ENCODE measurements around the gene JSRP1. TPM values are rescaled to one million over a fixed set of nuclear protein-coding genes. Genes with fewer than 3 reads are reported as not detected.

Gene JSRP1
- total RNA-seq, 2 experiments from 2014 or later, result 1.1 to 1.4 TPM

GRCh38 chr19:2235381-2236063 is 20.7 kb downstream of the JSRP1 start:
- H3K27me3 Mint-ChIP-seq, result no peaks in the 10 kb centered on the region
- POLR2A ChIA-PET, result interaction anchor here (0.6 to 1.7 kb wide), 10 partner anchors 34 to 234 kb away, joined by 3 to 5 read pairs (median 4); partner anchors contain the start of genes LSM7, PEAK3, SPPL2B and TIMM13
- peaks cover 38% of the 10 kb centered on the region for H3K4me1 Mint-ChIP-seq
- H3K9me3 Mint-ChIP-seq, result no peaks in the 10 kb centered on the region
- peak overlapping the region; percentile 89 for H3K27ac Mint-ChIP-seq
- peak overlapping the region; percentile 100 for H3K4me3 Mint-ChIP-seq
- DNase-seq (no peak), ATAC-seq (ENCODE audit: low read depth) (peak; percentile 5)
- peaks cover 21% of the 10 kb centered on the region for H3K36me3 Mint-ChIP-seq

- POLR2A ChIA-PET, result interaction anchor here (1.2 to 1.7 kb wide), 3 partner anchors 94 to 193 kb away, joined by 4 to 5 read pairs (median 5); partner anchors contain the start of genes LSM7, SPPL2B and TIMM13
- Mint-ChIP-seq H3K27me3 (no peaks in the 10 kb centered on the region), H3K27ac (peak overlapping the region; percentile 89), H3K4me1 (peaks cover 34% of the 10 kb centered on the region), H3K4me3 (peak overlapping the region; percentile 100), H3K9me3 (no peaks in the 10 kb centered on the region), H3K36me3 (peaks cover 18% of the 10 kb centered on the region)
- DNase-seq, result no peak
- ATAC-seq (ENCODE audit: low read depth), result no peak
These were observed 21.2 kb downstream of the JSRP1 start for GRCh38 chr19:2234996-2235380.

GRCh38 chr19:2233601-2234280 is 22.5 kb downstream of the JSRP1 start:
- POLR2A ChIA-PET, result interaction anchor here (0.6 to 1.2 kb wide), 4 partner anchors 56 to 336 kb away, joined by 3 read pairs; partner anchors contain the start of gene LSM7
- H3K36me3 Mint-ChIP-seq, result peaks cover 15% of the 10 kb centered on the region
- no peak for DNase-seq
- H3K9me3 Mint-ChIP-seq, result no peaks in the 10 kb centered on the region
- peak overlapping the region; percentile 63 for H3K27ac Mint-ChIP-seq
- peaks cover 28% of the 10 kb centered on the region for H3K4me1 Mint-ChIP-seq
- ATAC-seq (ENCODE audit: low read depth), result no peak
- peak overlapping the region; percentile 100 for H3K4me3 Mint-ChIP-seq
- no peaks in the 10 kb centered on the region for H3K27me3 Mint-ChIP-seq

GRCh38 chr19:2232286-2233151 is 23.7 kb downstream of the JSRP1 start:
- DNase-seq (no peak), ATAC-seq (ENCODE audit: low read depth) (no peak)
- Mint-ChIP-seq H3K27ac (no peak overlapping the region), H3K4me1 (peaks cover 16% of the 10 kb centered on the region), H3K9me3 (no peaks in the 10 kb centered on the region), H3K4me3 (no peak overlapping the region), H3K27me3 (no peaks in the 10 kb centered on the region), H3K36me3 (peaks cover 6% of the 10 kb centered on the region)
- POLR2A ChIA-PET, result interaction anchor here (0.6 to 1.2 kb wide), 2 partner anchors 95 to 113 kb away, joined by 3 read pairs; partner anchors contain the start of gene LSM7

- Mint-ChIP-seq H3K27ac (no peak overlapping the region), H3K4me3 (no peak overlapping the region), H3K27me3 (no peaks in the 10 kb centered on the region), H3K4me1 (peaks cover 13% of the 10 kb centered on the region), H3K9me3 (no peaks in the 10 kb centered on the region), H3K36me3 (peaks cover 6% of the 10 kb centered on the region)
- ATAC-seq (ENCODE audit: low read depth), result no peak
- no peak for DNase-seq
- POLR2A ChIA-PET, result no interaction called here
These were observed 24.5 kb downstream of the JSRP1 start for GRCh38 chr19:2231621-2232221.

GRCh38 chr19:2230807-2231533 is 25.2 kb downstream of the JSRP1 start:
- ATAC-seq (ENCODE audit: low read depth), result no peak
- Mint-ChIP-seq H3K9me3 (no peaks in the 10 kb centered on the region), H3K36me3 (peaks cover 4% of the 10 kb centered on the region), H3K4me3 (no peak overlapping the region), H3K4me1 (peaks cover 13% of the 10 kb centered on the region), H3K27me3 (no peaks in the 10 kb centered on the region), H3K27ac (no peak overlapping the region)
- no peak for DNase-seq
- POLR2A ChIA-PET, result no interaction called here

GRCh38 chr19:2230033-2230531 is 26.1 kb downstream of the JSRP1 start:
- no peak overlapping the region for H3K27ac Mint-ChIP-seq
- POLR2A ChIA-PET, result interaction anchor here (0.7 kb wide), 1 partner anchor 10 kb away, joined by 5 read pairs; no protein-coding TSS in a partner anchor
- peaks cover 6% of the 10 kb centered on the region for H3K36me3 Mint-ChIP-seq
- no peaks in the 10 kb centered on the region for H3K27me3 Mint-ChIP-seq
- no peak for ATAC-seq (ENCODE audit: low read depth)
- H3K4me1 Mint-ChIP-seq, result peaks cover 10% of the 10 kb centered on the region
- no peaks in the 10 kb centered on the region for H3K9me3 Mint-ChIP-seq
- no peak overlapping the region for H3K4me3 Mint-ChIP-seq
- DNase-seq, result no peak

GRCh38 chr19:2229103-2230032 is 26.8 kb downstream of the JSRP1 start:
- Mint-ChIP-seq H3K9me3 (no peaks in the 10 kb centered on the region), H3K4me1 (peaks cover 6% of the 10 kb centered on the region), H3K4me3 (no peak overlapping the region), H3K27ac (no peak overlapping the region), H3K36me3 (peaks cover 6% of the 10 kb centered on the region), H3K27me3 (no peaks in the 10 kb centered on the region)
- POLR2A ChIA-PET, result interaction anchor here (0.7 kb wide), 1 partner anchor 11 kb away, joined by 5 read pairs; no protein-coding TSS in a partner anchor
- DNase-seq, result no peak
- no peak for ATAC-seq (ENCODE audit: low read depth)

GRCh38 chr19:2228157-2229030 is 27.8 kb downstream of the JSRP1 start:
- Mint-ChIP-seq H3K4me1 (peaks cover 6% of the 10 kb centered on the region), H3K27me3 (no peaks in the 10 kb centered on the region), H3K9me3 (no peaks in the 10 kb centered on the region), H3K4me3 (no peak overlapping the region), H3K27ac (no peak overlapping the region), H3K36me3 (peaks cover 4% of the 10 kb centered on the region)
- DNase-seq (no peak), ATAC-seq (ENCODE audit: low read depth) (no peak)
- POLR2A ChIA-PET, result no interaction called here

GRCh38 chr19:2227415-2228156 is 28.6 kb downstream of the JSRP1 start:
- Mint-ChIP-seq H3K27ac (no peak overlapping the region), H3K27me3 (no peaks in the 10 kb centered on the region), H3K9me3 (no peaks in the 10 kb centered on the region), H3K4me3 (no peak overlapping the region), H3K36me3 (peaks cover 5% of the 10 kb centered on the region), H3K4me1 (peaks cover 6% of the 10 kb centered on the region)
- ATAC-seq (ENCODE audit: low read depth) (no peak), DNase-seq (no peak)
- POLR2A ChIA-PET, result no interaction called here
